Measurements from ENCODE around the gene P2RY14. TPM values are rescaled to one million over a fixed set of nuclear protein-coding genes. Genes with fewer than 3 reads are reported as not detected.

P2RY14 gene
- total RNA-seq, 1 donor from 2014 or later = not detected

- Histone ChIP-seq H3K4me3 (ENCODE audit: low read depth, low read length) (no peak overlapping the region), H3K27me3 (ENCODE audit: control insufficient read depth, insufficient read depth, low read length) (no peaks in the 10 kb centered on the region), H3K36me3 (ENCODE audit: control insufficient read depth, insufficient read depth, low read length) (no peaks in the 10 kb centered on the region)
- no peak for DNase-seq (ENCODE audit: low read depth)
- TF ChIP-seq CTCF (IDR thresholded peaks at IDR 0.05; ENCODE audit: insufficient read depth, low read length, poor library complexity, severe bottlenecking) = no peak
Measured at GRCh38 chr3:151197981-151198767, 80.2 kb downstream of the P2RY14 start.

GRCh38 chr3:151197228-151197627 is 81.1 kb downstream of the P2RY14 start:
- no peak for TF ChIP-seq CTCF (IDR thresholded peaks at IDR 0.05; ENCODE audit: insufficient read depth, low read length, poor library complexity, severe bottlenecking)
- no peaks in the 10 kb centered on the region for H3K27me3 ChIP-seq (ENCODE audit: control insufficient read depth, insufficient read depth, low read length)
- no peaks in the 10 kb centered on the region for H3K36me3 ChIP-seq (ENCODE audit: control insufficient read depth, insufficient read depth, low read length)
- no peak overlapping the region for H3K4me3 ChIP-seq (ENCODE audit: low read depth, low read length)
- no peak for DNase-seq (ENCODE audit: low read depth)

- no peak for DNase-seq (ENCODE audit: low read depth)
- Histone ChIP-seq H3K4me3 (ENCODE audit: low read depth, low read length) (no peak overlapping the region), H3K27me3 (ENCODE audit: control insufficient read depth, insufficient read depth, low read length) (no peaks in the 10 kb centered on the region), H3K36me3 (ENCODE audit: control insufficient read depth, insufficient read depth, low read length) (no peaks in the 10 kb centered on the region)
- TF ChIP-seq CTCF (IDR thresholded peaks at IDR 0.05; ENCODE audit: insufficient read depth, low read length, poor library complexity, severe bottlenecking) = no peak
Measured at GRCh38 chr3:151196434-151196833, 81.9 kb downstream of the P2RY14 start.

DNA sequence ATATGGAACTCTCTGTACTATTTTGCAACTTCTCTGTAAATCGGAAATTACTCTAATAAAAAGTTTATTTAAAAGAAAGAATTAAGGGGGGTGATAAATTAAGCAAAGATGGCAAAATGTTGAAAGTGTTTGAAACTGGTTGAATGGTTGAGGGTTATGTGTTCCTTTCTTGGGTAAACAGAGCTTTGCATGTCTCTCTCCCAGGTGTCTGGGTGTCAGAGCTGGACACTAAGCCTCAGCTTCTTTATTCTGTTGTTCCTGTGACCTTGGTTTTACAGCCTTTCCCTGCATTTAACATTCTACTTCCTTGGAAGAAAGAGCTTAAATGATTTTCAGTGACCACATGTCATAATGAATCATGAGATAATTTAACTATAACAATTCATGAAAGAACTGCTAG is 82.5 kb downstream of the P2RY14 start:
- H3K27me3 ChIP-seq (ENCODE audit: control insufficient read depth, insufficient read depth, low read length) = no peaks in the 10 kb centered on the region
- H3K4me3 ChIP-seq (ENCODE audit: low read depth, low read length) = no peak overlapping the region
- no peak for TF ChIP-seq CTCF (IDR thresholded peaks at IDR 0.05; ENCODE audit: insufficient read depth, low read length, poor library complexity, severe bottlenecking)
- no peak for DNase-seq (ENCODE audit: low read depth)
- H3K36me3 ChIP-seq (ENCODE audit: control insufficient read depth, insufficient read depth, low read length) = no peaks in the 10 kb centered on the region

DNA sequence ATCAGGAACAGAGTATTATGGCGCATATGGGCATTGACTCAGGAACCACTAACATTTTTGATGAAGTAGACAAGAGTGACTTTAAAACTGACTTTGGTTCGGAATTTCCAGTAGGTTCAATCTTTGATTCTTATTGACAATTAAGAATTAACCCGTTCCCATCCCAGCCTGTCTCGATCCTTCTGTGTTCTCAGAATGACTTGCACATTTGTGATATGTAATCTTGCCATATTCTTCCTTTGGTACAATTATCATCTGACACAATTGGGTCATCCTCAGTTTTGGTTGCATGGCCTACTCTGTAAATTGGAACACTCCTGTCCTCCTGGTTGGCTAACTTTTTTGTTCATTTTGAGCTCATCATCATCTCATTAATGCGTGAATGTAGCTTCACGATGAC is 85.8 kb downstream of the P2RY14 start:
- Histone ChIP-seq H3K27me3 (ENCODE audit: control insufficient read depth, insufficient read depth, low read length) (no peaks in the 10 kb centered on the region), H3K36me3 (ENCODE audit: control insufficient read depth, insufficient read depth, low read length) (no peaks in the 10 kb centered on the region), H3K4me3 (ENCODE audit: low read depth, low read length) (no peak overlapping the region)
- no peak for DNase-seq (ENCODE audit: low read depth)
- no peak for TF ChIP-seq CTCF (IDR thresholded peaks at IDR 0.05; ENCODE audit: insufficient read depth, low read length, poor library complexity, severe bottlenecking)

- H3K27me3 ChIP-seq (ENCODE audit: control insufficient read depth, insufficient read depth, low read length) = no peaks in the 10 kb centered on the region
- no peak overlapping the region for H3K4me3 ChIP-seq (ENCODE audit: low read depth, low read length)
- TF ChIP-seq CTCF (IDR thresholded peaks at IDR 0.05; ENCODE audit: insufficient read depth, low read length, poor library complexity, severe bottlenecking) = no peak
- DNase-seq (ENCODE audit: low read depth) = no peak
- H3K36me3 ChIP-seq (ENCODE audit: control insufficient read depth, insufficient read depth, low read length) = no peaks in the 10 kb centered on the region
Measured at GRCh38 chr3:151191095-151191494, 87.2 kb downstream of the P2RY14 start.
